HG03103 (cell line): Measurements from ENCODE around the gene NACA2.
"Not testable (repeated sequence)": the region's sequence is repeated elsewhere in the genome, so short reads cannot be mapped to it uniquely, and the experiment has no call there.

Experiments
- ATAC-seq: cut with Tn5 transposase; IDR thresholded peaks from one replicate; pipeline ENCODE4 v1.9.1; 2021; ENCODE audit warnings: low read depth; ENCODE audit not compliant: unreplicated experiment

The NACA2 gene

DNA sequence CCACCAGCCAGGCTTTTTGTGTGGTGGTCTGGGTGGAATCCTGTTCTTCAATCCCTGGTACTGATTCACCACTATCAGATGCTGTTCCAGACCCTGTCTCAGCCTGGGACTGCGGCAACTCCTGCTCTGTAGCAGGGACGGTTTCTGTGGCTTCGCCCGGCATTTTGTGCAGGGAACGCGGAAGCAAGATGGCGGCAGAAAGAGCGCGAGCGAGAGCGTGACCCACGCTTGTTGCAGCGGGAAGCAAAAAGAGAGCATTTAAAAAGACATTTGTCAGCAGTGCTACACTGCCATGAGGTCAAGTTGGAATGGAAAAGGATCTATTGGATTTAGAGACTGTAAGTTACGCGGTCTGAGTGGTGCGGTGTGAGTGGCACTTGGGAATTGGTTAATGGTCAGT is at the start of gene NACA2:
Gene NACA2 (minus strand): TSS at position 202 of the 400 bp plus-strand sequence. CDS start 39 bp downstream, at position 163.
- no peak for ATAC-seq

DNA sequence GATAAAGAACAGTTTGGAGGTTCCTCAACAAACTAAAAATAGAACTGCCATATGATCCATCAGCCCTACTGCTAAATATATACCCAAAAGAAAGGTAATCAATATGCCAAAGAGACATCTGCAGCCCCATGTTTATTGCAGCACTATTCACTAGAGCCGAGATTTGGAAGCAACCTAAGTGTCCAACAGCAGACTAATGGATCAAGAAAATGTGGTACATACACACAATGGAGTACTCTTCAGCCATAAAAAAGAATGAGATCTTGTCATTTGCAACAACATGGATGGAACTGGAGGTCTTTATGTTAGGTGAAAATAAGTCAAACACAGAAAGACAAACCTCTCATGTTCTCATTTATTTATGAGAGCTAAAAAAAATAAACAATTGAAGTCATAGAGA is 48.8 kb upstream of the NACA2 start:
- ATAC-seq = no peak

DNA sequence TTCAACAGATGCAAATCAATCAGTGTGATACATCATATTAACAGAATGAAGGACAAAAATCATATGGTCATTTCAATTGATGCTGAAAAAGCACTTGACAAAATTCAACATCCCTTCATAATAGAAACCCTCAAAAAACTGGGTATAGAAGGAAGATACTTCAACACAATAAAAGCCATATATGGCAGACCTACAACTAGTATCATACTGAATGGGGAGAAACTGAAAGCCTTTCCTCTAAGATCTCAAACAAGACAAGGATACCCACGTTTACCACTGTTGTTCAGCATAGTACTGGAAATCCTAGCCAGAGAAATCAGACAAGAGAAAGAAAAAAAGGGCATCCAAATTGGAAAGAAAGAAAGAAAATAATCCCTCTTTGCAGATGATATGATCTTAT is 47.1 kb upstream of the NACA2 start:
- ATAC-seq = no peak

DNA sequence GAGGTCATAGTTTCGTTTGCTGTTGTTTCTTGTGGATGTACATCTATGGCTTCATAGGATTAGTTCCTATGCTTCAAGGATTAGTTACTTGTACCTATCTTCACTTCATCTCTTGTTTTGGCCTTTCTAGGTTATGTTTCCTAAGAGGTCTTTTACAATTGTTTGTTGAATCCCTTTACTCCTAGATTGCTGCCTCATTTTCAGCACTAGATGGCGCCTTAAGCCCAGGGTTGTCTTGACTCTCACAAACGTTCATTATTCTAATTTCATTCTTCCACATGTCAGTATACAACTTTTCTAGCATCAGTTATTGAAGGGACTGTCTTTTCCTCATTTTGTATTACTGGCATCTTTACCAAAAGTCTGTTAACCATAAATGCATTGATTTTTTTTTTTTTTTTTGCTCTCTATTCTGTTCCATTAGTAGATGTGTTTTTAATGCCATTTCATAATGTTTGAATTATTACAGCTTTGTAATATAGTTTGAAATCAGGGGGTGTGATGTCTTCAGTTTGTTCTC is 45.0 kb upstream of the NACA2 start:
- ATAC-seq = no peak

DNA sequence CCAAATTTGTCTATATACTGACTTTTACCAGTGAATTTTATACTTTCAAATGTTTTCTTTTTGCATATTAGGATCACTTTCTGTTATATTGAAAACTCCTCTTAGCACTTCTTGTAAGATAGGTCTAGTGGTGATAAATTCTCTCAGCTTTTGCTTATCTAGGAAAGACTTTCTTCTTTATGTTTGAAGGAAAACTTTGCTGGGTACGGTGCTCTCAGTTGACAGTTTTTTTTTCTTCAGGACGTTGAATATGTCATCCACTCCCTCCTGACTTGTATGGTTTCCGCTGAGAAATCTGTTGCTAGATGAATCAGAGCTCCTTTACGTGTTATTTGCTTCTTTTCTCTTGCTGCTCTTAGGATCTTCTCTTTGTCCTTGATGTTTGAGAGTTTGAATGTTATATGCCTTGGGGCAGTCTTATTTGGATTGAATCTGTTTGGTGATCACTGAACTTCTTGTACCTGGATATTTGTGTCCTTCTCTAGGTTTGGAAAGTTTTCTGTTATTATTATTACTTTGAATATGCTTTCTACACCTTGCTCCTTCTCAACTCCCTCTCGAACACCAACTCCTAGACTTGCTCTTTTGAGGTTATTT is 44.0 kb upstream of the NACA2 start:
- ATAC-seq = no peak

DNA sequence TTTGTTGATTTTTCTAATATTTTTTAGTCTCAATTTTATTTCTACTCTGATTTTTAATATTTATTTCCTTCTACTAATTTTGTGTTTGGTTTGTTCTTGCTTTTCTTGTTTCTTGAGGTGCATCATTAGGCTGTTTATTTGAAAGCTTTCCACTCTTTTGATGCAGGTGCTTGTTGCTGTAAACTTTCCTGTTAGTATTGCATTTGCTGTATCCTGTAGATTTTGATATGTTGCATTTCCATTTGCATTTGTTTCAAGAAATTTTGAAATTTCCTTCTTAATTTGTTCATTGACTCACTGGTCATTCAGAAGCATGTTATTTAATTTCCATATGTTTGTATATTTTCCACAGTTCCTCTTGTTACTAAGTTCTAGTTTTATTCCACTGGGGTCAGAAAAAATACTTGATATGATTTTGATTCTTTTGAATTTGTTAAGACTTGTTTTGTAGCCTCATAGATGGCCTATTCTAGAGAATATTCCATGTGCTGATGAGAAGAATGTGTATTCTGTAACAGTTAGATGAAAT is 43.1 kb upstream of the NACA2 start:
- ATAC-seq = no peak

DNA sequence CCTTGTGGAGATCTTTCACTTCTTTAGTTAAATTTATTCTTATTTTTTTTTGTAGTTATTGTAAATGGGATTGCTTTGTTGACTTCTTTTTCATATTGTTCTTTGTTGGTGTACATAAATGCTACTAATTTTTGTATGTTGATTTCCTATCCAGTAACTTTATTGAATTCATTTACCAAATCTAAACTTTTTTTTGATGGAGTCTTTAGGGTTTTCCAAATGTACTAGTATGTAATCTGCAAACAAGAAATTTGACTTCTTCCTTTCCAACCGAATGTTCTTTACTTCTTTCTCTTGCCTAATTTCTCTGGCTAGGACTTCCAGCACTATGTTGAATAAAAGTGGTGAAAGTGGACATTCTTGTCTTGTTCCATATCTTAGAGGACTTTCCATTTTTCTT is 41.8 kb upstream of the NACA2 start:
- ATAC-seq = no peak

DNA sequence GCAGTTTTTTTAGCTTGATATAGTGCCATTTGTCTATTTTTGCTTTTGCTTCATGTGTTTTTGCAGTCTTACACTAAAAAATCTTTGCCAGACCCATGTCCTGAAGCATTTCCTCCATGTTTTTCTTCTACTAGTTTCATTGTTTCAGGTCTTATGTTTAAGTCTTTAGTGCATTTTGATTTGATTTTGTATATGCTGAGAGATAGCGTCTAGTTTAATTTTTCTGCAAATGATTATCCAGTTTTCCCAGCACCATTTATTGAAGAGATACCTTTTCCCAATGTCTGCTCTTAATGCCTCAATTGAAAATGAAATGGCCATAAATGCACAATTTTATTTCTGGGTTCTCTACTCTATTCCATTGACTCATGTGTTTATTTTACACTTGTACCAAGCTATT is 40.8 kb upstream of the NACA2 start:
- ATAC-seq = no peak

DNA sequence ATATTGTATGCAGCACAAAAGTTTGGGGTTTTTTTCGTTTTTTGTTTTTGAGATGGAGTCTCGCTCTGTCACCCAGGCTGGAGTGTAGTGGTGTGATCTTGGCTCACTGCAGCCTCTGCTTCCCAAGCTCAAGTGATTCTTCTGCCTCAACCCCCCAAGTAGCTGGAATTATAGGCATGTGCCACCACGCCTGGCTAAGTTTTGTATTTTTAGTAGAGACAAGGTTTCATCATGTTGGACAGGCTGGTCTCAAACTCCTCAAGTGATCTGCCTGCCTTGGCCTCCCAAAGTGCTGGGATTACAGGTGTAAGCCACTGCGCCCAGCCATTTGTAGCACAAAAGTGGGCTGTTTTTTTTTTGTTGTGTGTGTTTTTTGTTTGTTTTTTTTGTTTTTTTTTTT is 37.1 kb upstream of the NACA2 start:
- ATAC-seq = not testable (repeated sequence)

DNA sequence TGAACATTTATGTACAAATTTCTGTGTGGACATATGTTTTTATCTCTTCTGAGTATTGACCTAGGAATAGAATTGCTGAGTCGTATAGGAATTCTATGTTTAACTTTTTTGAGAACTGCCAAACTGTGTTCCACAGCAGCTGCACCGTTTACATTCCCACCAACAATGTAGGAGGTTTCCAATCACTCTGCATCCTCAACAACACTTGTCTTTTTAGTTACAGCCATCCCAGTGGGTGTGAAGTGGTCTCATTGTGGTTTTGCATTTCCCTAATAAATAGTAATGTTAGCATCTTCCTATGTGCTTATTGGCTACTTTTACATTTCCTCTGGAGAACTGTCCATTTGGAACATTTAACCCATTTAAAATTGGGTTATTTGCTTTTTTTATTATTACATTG is 36.6 kb upstream of the NACA2 start:
- ATAC-seq = no peak

DNA sequence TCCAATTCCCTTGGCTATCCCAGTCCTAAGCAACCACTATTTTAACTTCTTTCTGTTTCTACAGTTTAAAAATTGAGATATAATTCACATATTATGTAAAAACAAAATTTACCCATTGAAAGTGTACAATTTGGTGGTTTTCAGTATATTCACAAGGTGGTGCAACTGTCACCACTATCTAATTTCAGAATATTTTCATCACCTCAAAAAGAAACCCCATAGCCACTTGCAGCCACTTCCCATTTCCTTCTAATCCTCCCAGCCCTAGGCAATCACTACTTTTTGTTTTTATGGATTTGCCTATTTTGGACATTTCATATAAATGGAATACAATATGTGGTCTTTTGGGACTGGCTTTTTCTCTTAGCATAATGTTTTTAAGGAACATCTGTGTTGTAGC is 36.1 kb upstream of the NACA2 start:
- ATAC-seq = no peak

DNA sequence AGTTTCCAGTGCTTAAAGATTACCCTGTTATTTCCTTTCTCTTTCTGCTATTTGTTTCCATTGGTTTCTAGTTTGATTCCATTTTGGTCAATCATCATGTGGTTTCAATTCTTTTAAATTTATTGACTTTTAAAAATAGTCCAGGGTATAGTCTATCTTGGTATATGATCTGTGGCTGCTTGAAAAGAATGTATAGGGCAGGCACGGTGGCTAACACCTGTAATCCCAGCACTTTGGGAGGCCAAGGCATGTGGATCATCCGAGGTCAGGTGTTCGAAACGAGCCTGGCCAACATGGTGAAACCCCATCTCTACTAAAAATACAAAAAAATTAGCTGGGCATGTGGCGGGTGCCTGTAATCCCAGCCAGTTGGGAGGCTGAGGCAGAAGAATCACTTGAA is 34.5 kb upstream of the NACA2 start:
- ATAC-seq = no peak

DNA sequence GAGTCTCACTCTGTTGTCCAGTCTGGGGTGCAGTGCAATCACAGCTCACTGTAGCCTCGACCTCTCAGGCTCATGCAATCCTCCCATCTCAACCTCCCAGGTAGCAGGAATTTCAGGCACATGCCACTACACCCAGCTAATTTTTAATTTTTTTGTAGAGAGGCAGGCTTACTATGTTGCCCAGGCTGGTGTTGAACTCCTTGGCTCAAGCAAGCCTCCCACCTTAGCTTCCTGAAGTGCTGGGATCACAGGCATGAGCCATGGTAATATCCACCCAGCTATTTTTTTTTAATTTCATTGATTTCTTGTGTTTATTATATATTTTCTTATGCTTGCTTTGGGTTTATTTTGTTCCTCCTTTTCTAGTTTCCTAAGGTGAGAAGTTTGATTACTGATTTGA is 33.9 kb upstream of the NACA2 start:
- ATAC-seq = no peak

DNA sequence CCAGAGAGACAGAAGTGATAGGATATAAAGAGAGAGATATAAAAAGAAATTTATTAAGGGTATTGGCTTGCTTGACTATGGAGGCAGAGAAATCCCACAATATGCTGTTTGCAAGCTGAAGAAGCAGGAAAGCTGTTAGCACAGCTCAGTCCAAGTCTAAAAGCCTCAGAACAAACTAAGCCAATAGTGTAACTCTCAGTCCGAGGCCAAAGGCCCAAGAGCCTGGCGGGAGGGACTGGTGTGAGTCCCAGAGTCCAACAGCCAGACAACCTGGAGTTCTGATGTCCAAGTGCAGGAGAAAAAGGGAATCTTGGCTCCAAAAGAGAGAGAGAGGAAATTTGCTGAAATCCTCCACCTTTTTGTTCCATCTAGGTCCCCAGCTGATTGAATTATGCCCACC is 30.3 kb upstream of the NACA2 start:
- no peak for ATAC-seq

DNA sequence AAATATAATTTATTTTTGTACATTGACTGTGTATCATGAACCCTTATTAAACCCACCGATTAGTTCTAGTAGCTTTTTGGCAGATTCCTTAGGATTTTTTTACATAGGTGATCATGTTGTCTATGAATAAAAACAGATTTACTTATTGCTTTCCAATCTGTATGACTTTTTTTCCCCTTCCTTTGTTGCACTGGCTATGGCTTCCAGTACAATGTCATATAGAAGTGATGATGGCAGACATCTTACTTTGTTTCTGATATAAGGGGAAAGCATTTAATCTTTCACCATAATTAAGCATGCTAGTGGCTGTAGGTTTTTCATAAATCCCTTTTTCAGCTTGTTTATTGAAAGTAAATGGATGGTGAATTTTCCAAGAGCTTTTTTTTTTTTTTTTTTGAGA is 28.9 kb upstream of the NACA2 start:
- no peak for ATAC-seq

DNA sequence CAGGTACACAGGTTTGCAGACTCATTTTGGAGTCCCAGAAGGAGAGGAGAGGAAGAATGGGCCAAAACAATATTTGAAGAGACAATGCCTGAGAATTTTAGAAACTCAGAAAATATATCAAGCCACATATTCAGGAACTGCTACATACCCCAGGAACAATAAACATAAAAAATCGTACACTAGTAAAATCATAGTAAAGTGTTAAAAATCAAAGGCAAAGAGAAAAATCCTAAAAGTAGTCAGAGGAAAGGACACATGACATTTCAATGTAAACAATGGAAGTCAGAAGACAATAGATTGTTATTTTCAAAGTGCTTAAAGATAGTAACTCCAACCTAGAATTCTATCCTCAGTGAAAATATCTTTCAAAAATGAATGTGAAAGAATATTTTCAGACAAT is 28.5 kb upstream of the NACA2 start:
- no peak for ATAC-seq

DNA sequence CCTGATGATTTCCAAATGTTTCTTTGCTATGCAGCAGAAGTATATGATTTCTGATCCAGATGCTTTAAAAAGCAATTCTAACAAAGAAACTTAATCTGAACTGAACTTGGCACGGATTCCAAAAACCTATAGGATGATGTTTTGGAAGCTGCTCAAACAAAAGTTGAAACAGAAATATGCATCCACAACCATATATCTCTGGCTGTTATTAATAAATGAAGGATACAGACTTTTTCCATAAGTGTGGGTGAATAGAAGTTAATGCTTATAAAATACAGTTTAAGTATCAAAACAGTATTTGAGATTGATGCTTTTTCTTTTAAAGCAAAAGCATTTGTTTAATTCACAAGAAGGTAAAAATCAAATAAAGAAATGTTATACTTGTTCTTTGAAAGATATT is 27.9 kb upstream of the NACA2 start:
- no peak for ATAC-seq

DNA sequence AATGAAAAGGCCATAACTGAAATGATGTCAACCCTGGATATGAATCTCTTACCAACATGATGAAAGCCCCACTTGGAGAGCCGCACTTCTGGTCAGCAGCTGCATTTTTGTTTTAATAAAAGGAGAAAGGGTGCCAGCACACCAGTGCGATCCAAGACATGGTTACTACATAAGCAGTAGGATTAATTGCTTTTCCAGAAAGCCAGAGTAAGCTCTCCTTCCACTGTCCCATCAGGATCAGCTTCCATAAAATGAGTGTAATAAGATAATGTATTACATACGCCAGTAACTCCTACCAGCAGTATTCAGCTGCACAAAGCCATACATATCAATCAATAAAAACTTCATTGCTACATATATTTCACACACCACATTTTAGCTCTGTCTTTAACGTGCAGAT is 26.3 kb upstream of the NACA2 start:
- ATAC-seq = no peak

DNA sequence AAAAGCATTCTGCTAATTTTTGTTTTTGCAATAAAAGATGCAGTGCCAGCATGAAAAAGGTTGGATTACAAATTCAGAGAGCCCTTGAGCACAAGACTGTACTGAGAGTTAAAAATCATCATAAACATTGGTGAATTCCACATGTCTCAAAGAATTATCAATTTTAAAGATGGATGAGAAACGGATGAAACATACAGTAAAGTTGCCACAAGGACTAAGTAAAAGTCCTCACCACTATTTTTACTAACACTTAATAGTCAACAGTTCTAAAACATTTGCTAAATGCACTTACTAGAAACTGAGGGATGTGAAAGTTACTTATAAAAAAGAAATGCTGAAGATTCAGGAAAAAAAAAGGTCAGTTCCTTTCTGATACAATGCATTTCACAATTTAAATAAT is 25.8 kb upstream of the NACA2 start:
- no peak for ATAC-seq

DNA sequence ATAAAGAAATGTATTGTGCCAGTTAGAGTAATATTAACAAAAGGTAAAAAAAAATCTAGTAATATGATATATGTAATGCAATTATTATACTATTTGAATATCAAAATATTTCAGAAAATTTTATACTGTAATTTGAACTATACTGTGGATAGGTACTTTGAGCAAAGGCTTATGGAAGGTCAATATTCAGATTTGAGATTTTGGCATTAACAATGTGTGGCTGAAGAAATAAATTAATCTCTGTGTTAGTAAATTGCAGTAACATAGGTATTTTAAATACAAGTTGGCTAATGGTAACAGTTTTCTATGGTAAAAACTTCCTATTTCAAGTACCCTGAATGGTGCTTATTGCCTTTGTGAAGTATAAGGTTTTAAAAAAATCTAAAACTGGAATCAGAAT is 23.2 kb upstream of the NACA2 start:
- no peak for ATAC-seq

DNA sequence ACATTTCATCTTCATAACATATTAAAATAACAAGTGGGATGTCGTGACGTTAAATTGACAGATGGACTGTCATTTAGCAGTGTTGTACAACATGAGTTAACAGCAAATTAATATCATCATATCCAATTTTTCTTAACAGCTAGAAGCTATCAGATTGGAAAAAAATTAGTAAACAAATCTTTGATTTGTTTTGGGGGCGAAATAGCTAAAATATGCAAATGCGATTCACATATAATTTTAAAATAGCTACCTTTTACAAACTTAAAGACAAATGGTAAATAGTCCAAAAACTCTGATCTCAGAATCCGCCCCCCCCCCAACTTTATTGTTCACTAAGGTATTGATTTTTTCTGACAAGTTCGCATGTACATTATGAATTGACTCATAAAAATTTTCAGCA is 20.3 kb upstream of the NACA2 start:
- no peak for ATAC-seq

DNA sequence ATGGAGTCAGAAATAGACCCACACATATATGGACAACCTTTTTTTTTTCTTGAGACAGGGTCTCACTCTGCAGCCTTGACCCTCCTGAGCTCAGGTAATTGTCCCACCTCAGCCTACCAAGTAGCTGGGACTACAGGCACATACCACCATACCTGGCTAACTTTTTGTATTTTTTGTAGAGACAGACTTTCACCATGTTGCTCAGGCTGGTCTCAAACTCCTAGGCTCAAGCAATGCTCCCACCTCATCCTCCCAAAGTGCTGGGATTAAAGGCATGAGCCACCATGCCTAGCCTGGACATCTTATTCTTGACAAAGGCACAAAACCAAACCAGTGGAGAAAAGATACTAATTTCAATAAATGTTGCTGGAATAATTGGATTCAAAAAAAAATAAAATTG is 14.7 kb upstream of the NACA2 start:
- no peak for ATAC-seq

DNA sequence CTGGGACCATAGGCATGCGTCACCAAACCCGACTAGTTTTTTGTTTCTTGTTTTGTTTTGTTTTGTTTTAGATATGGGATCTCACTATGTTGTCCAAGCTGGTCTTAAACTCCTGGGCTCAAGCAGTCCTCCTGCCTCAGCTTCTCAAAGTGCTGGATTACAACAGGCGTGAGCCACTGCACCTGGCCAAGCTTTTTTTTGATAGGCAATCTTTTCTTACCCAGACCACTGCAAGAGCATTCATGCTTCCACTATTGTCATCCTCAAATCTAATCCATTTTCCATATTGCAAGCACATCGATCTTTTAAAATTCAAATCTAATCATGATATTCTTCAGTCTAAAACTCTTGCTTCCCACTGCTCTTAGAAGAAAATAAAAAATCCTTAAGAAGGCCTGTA is 10.3 kb upstream of the NACA2 start:
- ATAC-seq = no peak
